Stimulated activated CD4-positive, alpha-beta T cell treated with anti-CD3 and anti-CD28 coated beads, Interleukin-1b, Interleukin-23, amount 100 ng/mL, for 1 hour (primary cell): ENCODE results near the gene WWTR1.

Experiments
- DNase-seq, 2 donors: peaks; one replicate each; pipeline ENCODE4 v3.0.0-alpha.2; 2020; ENCODE audit warnings: low read depth in 2 of 2

Gene WWTR1

GRCh38 chr3:149567381-149567780, 90.4 kb downstream of the WWTR1 start:
- DNase-seq: no peak

GRCh38 chr3:149566292-149566975, 91.4 kb downstream of the WWTR1 start:
- DNase-seq: no peak

- DNase-seq: no peak
Observed at GRCh38 chr3:149564079-149564478, 93.7 kb downstream of the WWTR1 start.

GRCh38 chr3:149563114-149563513, 94.7 kb downstream of the WWTR1 start:
- no peak for DNase-seq

- no peak for DNase-seq
Observed at GRCh38 chr3:149560617-149561016, 97.2 kb downstream of the WWTR1 start.

GRCh38 chr3:149560001-149560400, 97.8 kb downstream of the WWTR1 start:
- no peak for DNase-seq

GRCh38 chr3:149559525-149559924, 98.3 kb downstream of the WWTR1 start:
- DNase-seq: no peak

- DNase-seq: no peak
Observed at GRCh38 chr3:149555927-149556326, 101.9 kb downstream of the WWTR1 start.

- no peak for DNase-seq
Observed at GRCh38 chr3:149554826-149555225, 103.0 kb downstream of the WWTR1 start.

- no peak for DNase-seq
Observed at GRCh38 chr3:149553781-149554451, 103.9 kb downstream of the WWTR1 start.

- no peak for DNase-seq
Observed at GRCh38 chr3:149552700-149553099, 105.1 kb downstream of the WWTR1 start.

GRCh38 chr3:149551500-149551899, 106.3 kb downstream of the WWTR1 start:
- DNase-seq: no peak

- no peak for DNase-seq
Observed at GRCh38 chr3:149548669-149549065, 109.2 kb downstream of the WWTR1 start.

- DNase-seq: no peak
Observed at GRCh38 chr3:149547954-149548668, 109.7 kb downstream of the WWTR1 start.

- no peak for DNase-seq
Observed at GRCh38 chr3:149547413-149547812, 110.4 kb downstream of the WWTR1 start.

- DNase-seq: no peak
Observed at GRCh38 chr3:149545049-149545448, 112.8 kb downstream of the WWTR1 start.

GRCh38 chr3:149542375-149543312, 115.2 kb downstream of the WWTR1 start:
- no peak for DNase-seq

- DNase-seq: no peak
Observed at GRCh38 chr3:149541091-149541491, 116.7 kb downstream of the WWTR1 start.

- DNase-seq: no peak
Observed at GRCh38 chr3:149538371-149538770, 119.5 kb downstream of the WWTR1 start.

- no peak for DNase-seq
Observed at GRCh38 chr3:149536429-149536828, 121.4 kb downstream of the WWTR1 start.

- no peak for DNase-seq
Observed at GRCh38 chr3:149535333-149535685, 122.5 kb downstream of the WWTR1 start.
